ENCODE results near the gene USP54.

Gene USP54

GRCh38 chr10:73459683-73460314, 131.3 kb downstream of the USP54 start:
- no peak for DNase-seq

GRCh38 chr10:73456187-73456890, 134.8 kb downstream of the USP54 start:
- no peak for DNase-seq

GRCh38 chr10:73449113-73449512, 142.0 kb downstream of the USP54 start:
- DNase-seq = no peak

GRCh38 chr10:73448384-73448783, 142.8 kb downstream of the USP54 start:
- DNase-seq = no peak
